MCF 10A (cell line): ENCODE measurements around the gene PGC. TPM values are rescaled to one million over a fixed set of nuclear protein-coding genes. Genes with fewer than 3 reads are reported as not detected.

Source experiments
- BruUV-seq: library from RNA; stranded (reverse); fragments of 400-500 nt; replicated peaks from 2 replicates; lab custom pipeline; 2021; lab: Mats Ljungman, UMichigan
- CTCF ChIA-PET: fragments of 300-600 bp; sonication (Branson Sonifier 250); formaldehyde crosslinking; extraction: SDS; loops from one replicate; lab custom pipeline; 2021; ENCODE audit warnings: antibody characterized with exemption, inconsistent platforms; lab: Yijun Ruan, JAX
- POLR2A ChIA-PET: fragments of 300-600, 350-650 bp; sonication (Branson Sonifier 250); formaldehyde crosslinking; extraction: SDS; loops from one replicate; lab custom pipeline; 2020; ENCODE audit warnings: antibody characterized with exemption, inconsistent platforms; lab: Yijun Ruan, JAX
- DNase-seq: peaks from one replicate; pipeline ENCODE4 v3.0.0-alpha.2; 2018; ENCODE audit not compliant: unreplicated experiment
- H3K27ac Mint-ChIP-seq: one replicate; pipeline ENCODE4 v1.8.0; 2022; ENCODE audit warnings: mild to moderate bottlenecking, low read depth, mixed read lengths; ENCODE audit not compliant: unreplicated experiment
- H3K27me3 Mint-ChIP-seq: one replicate; pipeline ENCODE4 v1.8.0; 2022; ENCODE audit warnings: mixed read lengths; ENCODE audit not compliant: insufficient read depth, unreplicated experiment
- H3K36me3 Mint-ChIP-seq: one replicate; pipeline ENCODE4 v1.8.0; 2022; ENCODE audit warnings: mild to moderate bottlenecking, moderate library complexity, mixed read lengths; ENCODE audit not compliant: insufficient read depth, unreplicated experiment
- H3K4me1 Mint-ChIP-seq: one replicate; pipeline ENCODE4 v1.8.0; 2022; ENCODE audit warnings: mixed read lengths; ENCODE audit not compliant: insufficient read depth, unreplicated experiment
- H3K4me3 Mint-ChIP-seq: one replicate; pipeline ENCODE4 v1.8.0; 2022; ENCODE audit warnings: mild to moderate bottlenecking, moderate library complexity, mixed read lengths; ENCODE audit not compliant: unreplicated experiment
- H3K9me3 Mint-ChIP-seq: one replicate; pipeline ENCODE4 v1.8.0; 2022; ENCODE audit warnings: mixed read lengths; ENCODE audit not compliant: unreplicated experiment
- intact Hi-C: fragments of 100-400 bp; cut with micrococcal nuclease; formaldehyde crosslinking; loops from 2 replicates; pipeline ENCODE4 v1.14.1; 2022
- total RNA-seq: library from RNA; stranded (reverse); gene quantifications from 2 replicates; pipeline ENCODE4 v1.2.3, GENCODE V29; 2022
- TF ChIP-seq, protein P1 (sequence below): fragments of 200-600 bp; IDR thresholded peaks from one replicate; pipeline ENCODE4 v1.8.0; 2022; ENCODE audit warnings: antibody characterized with exemption, mild to moderate bottlenecking; ENCODE audit not compliant: unreplicated experiment

Gene PGC
- total RNA-seq, 1 experiment from 2014 or later, result not detected

DNA sequence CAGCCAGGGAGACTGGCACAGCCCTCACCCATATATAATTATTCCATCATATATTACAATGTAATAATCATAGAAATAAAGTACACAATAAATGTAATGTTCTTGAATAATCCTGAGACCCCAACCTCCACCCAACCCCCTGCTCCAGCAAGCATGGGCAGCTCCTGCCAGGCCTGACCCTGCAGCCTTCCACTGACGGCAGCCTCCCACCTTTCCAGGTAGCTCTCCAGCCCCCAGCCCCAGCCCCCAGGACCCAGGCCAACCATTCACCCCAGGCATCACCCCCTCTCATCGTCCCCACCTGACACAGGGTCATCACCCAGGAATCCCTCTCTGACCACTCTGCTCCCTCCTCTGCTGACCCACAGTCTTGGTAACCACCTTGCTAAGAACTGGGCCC is 26.4 kb downstream of the PGC start:
- BruUV-seq, result no TSS peak
- POLR2A ChIA-PET, result interaction anchor here (1.4 to 9.4 kb wide), 2 partner anchors 13 to 67 kb away, joined by 3 to 98 read pairs; partner anchors contain the start of genes TFEB and TOMM6
- H3K36me3 Mint-ChIP-seq, result peaks cover 6% of the 10 kb centered on the region
- TF ChIP-seq, protein P1, sequence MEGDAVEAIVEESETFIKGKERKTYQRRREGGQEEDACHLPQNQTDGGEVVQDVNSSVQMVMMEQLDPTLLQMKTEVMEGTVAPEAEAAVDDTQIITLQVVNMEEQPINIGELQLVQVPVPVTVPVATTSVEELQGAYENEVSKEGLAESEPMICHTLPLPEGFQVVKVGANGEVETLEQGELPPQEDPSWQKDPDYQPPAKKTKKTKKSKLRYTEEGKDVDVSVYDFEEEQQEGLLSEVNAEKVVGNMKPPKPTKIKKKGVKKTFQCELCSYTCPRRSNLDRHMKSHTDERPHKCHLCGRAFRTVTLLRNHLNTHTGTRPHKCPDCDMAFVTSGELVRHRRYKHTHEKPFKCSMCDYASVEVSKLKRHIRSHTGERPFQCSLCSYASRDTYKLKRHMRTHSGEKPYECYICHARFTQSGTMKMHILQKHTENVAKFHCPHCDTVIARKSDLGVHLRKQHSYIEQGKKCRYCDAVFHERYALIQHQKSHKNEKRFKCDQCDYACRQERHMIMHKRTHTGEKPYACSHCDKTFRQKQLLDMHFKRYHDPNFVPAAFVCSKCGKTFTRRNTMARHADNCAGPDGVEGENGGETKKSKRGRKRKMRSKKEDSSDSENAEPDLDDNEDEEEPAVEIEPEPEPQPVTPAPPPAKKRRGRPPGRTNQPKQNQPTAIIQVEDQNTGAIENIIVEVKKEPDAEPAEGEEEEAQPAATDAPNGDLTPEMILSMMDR, result no peak
- H3K4me3 Mint-ChIP-seq, result no peak overlapping the region
- no peaks in the 10 kb centered on the region for H3K27me3 Mint-ChIP-seq
- intact Hi-C loops, result no loop called here
- H3K27ac Mint-ChIP-seq, result no peak overlapping the region
- CTCF ChIA-PET, result interaction anchor here (1.3 kb wide), 1 partner anchor 55 kb away, joined by 3 read pairs; no protein-coding TSS in a partner anchor
- no peak for DNase-seq
- no peaks in the 10 kb centered on the region for H3K9me3 Mint-ChIP-seq
- H3K4me1 Mint-ChIP-seq, result peaks cover 52% of the 10 kb centered on the region

DNA sequence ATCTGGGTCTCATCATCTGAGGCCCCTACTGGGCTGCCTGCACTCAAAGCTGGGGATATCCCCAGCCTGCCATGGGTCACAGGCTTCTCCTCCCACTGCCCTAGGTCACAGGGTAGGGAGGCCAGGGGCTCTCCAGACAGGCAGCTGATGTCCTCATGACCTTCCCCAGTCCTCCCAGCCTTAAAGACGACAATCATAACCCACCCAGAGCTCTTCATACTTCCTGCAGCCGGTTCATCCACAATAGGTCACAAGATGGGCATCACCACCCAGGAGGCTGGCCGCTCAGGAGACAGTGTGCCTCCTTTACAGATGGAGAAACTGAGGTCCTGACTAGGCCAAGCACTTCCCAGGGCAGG is 27.0 kb downstream of the PGC start:
- TF ChIP-seq, protein P1, result no peak
- ChIA-PET POLR2A (interaction anchor here (1.4 to 9.4 kb wide), 3 partner anchors 14 to 67 kb away, joined by 3 to 98 read pairs (median 4); partner anchors contain the start of genes TFEB and TOMM6), CTCF (interaction anchor here (0.6 to 1.0 kb wide), 3 partner anchors 15 to 36 kb away, joined by 3 to 4 read pairs (median 4); partner anchors contain the start of gene TFEB)
- Mint-ChIP-seq H3K9me3 (no peaks in the 10 kb centered on the region), H3K27me3 (no peaks in the 10 kb centered on the region), H3K4me1 (peaks cover 50% of the 10 kb centered on the region), H3K36me3 (peaks cover 6% of the 10 kb centered on the region), H3K27ac (no peak overlapping the region), H3K4me3 (no peak overlapping the region)
- intact Hi-C loops, result no loop called here
- DNase-seq, result no peak
- no TSS peak for BruUV-seq

- intact Hi-C loops, result no loop called here
- ChIA-PET POLR2A (interaction anchor here (0.6 to 9.4 kb wide), 5 partner anchors 10 to 922 kb away, joined by 3 to 98 read pairs (median 3); partner anchors contain the start of genes TFEB and TOMM6), CTCF (interaction anchor here (0.6 to 1.3 kb wide), 5 partner anchors 14 to 67 kb away, joined by 3 to 4 read pairs (median 3); partner anchors contain the start of gene TFEB)
- Mint-ChIP-seq H3K27me3 (no peaks in the 10 kb centered on the region), H3K4me3 (no peak overlapping the region), H3K27ac (no peak overlapping the region), H3K36me3 (peaks cover 6% of the 10 kb centered on the region), H3K9me3 (no peaks in the 10 kb centered on the region), H3K4me1 (peaks cover 48% of the 10 kb centered on the region)
- BruUV-seq, result no TSS peak
- no peak for DNase-seq
- TF ChIP-seq, protein P1, result no peak
Observed at GRCh38 chr6:41719436-41720261, 27.5 kb downstream of the PGC start.

DNA sequence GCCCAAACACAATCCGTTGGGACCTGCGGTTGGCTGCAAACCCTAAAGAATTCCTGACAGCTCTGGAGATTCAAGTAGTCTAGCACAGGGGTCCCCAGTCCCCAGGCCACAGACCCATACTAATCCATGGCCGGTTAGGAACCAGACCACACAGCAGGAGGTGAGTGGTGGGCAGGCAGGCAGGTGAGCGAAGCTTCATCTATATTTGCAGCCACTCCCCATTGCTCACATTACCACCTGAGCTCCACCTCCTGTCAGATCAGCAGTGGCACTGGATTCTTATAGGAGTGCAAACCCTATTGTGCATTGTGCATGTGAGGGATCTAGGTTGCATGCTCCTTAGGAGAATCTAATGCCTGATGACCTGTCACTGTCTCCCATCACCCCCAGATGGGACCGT is 28.4 kb downstream of the PGC start:
- ChIA-PET POLR2A (interaction anchor here (0.5 to 9.4 kb wide), 5 partner anchors 11 to 921 kb away, joined by 3 to 98 read pairs (median 3); partner anchors contain the start of gene TFEB), CTCF (interaction anchor here (0.7 to 1.3 kb wide), 4 partner anchors 15 to 67 kb away, joined by 3 to 4 read pairs (median 3); no protein-coding TSS in a partner anchor)
- H3K4me3 Mint-ChIP-seq, result no peak overlapping the region
- intact Hi-C loops, result no loop called here
- TF ChIP-seq, protein P1, result no peak
- no TSS peak for BruUV-seq
- no peak for DNase-seq
- no peak overlapping the region for H3K27ac Mint-ChIP-seq
- H3K36me3 Mint-ChIP-seq, result peaks cover 10% of the 10 kb centered on the region
- H3K27me3 Mint-ChIP-seq, result no peaks in the 10 kb centered on the region
- H3K4me1 Mint-ChIP-seq, result peaks cover 50% of the 10 kb centered on the region
- H3K9me3 Mint-ChIP-seq, result no peaks in the 10 kb centered on the region
